ENCODE results near the gene DGKQ. TPM values are rescaled to one million over a fixed set of nuclear protein-coding genes. Genes with fewer than 3 reads are reported as not detected.

The DGKQ gene
- total and polyA plus RNA-seq, 2 of the 13 experiments (the other 11 are each of a cell fraction or from before 2014, with no cell fraction given), result 4.5 to 7.2 TPM

GRCh38 chr4:993111-994029 lies 20.0 kb upstream of the DGKQ start, which contains the start of gene SLC26A1 (continued):
- TF ChIP-seq MZF1 (CRISPR knock-in tag; IDR thresholded peaks at IDR 0.05; ENCODE audit: borderline replicate concordance), result no peak
- no peak for TF ChIP-seq USF2 (IDR thresholded peaks at IDR 0.05; ENCODE audit: low read depth, low read length)
- TF ChIP-seq USF2 (CRISPR knock-in tag; IDR thresholded peaks at IDR 0.05; ENCODE audit: borderline replicate concordance), result no peak; the same call in 1 of the 2 replicates
- TF ChIP-seq TBX2 (CRISPR knock-in tag; IDR thresholded peaks at IDR 0.05; ENCODE audit: borderline replicate concordance), result peak; percentile 16; the same call in 1 of the 2 replicates
- no peak for TF ChIP-seq NCOR1 (IDR thresholded peaks at IDR 0.05; ENCODE audit: borderline replicate concordance, low read length)
- TF ChIP-seq ZNF768 (CRISPR knock-in tag; IDR thresholded peaks at IDR 0.05), result peak; percentile 57; the same call in 1 of the 2 replicates
- no peak for TF ChIP-seq ZBTB20 (CRISPR knock-in tag; IDR thresholded peaks at IDR 0.05; ENCODE audit: borderline replicate concordance, low read depth)
- no peak for TF ChIP-seq HMG20B (CRISPR knock-in tag; conservative IDR thresholded peaks at IDR 0.05)
- no peak; the same call in 1 of the 2 replicates for TF ChIP-seq ARID3A (IDR thresholded peaks at IDR 0.05; ENCODE audit: low read depth, low read length)
- TF ChIP-seq ZNF142 (CRISPR knock-in tag; IDR thresholded peaks at IDR 0.05), result no peak; the same call in none of the 2 replicates
- peak; percentile 68 for TF ChIP-seq MED1 (CRISPR knock-in tag; IDR thresholded peaks at IDR 0.05)
- TF ChIP-seq ZNF280D (CRISPR knock-in tag; IDR thresholded peaks at IDR 0.05), result no peak
